Effector CD4-positive, alpha-beta T cell (primary cell): Measurements from ENCODE around the gene RNASEL.
A peak's percentile ranks its signal among the peaks of the same experiment; 100 is the strongest.

ENCODE experiments used
- DNase-seq: peaks from one replicate; pipeline ENCODE4 v3.0.0-alpha.2; 2020

Gene RNASEL

GRCh38 chr1:182620924-182621585 lies 32.0 kb upstream of the RNASEL start:
- DNase-seq: no peak

- no peak for DNase-seq
Measured at GRCh38 chr1:182617734-182618351, 28.8 kb upstream of the RNASEL start.

- DNase-seq: no peak
Measured at GRCh38 chr1:182617014-182617429, 28.0 kb upstream of the RNASEL start.

- peak; percentile 83 for DNase-seq
Measured at GRCh38 chr1:182616130-182617013, 27.3 kb upstream of the RNASEL start.

GRCh38 chr1:182615468-182616129 lies 26.5 kb upstream of the RNASEL start:
- DNase-seq: peak; percentile 31

GRCh38 chr1:182614796-182615454 lies 25.9 kb upstream of the RNASEL start:
- peak; percentile 21 for DNase-seq

GRCh38 chr1:182611787-182612186 lies 22.7 kb upstream of the RNASEL start:
- DNase-seq: no peak

- no peak for DNase-seq
Measured at GRCh38 chr1:182611326-182611725, 22.3 kb upstream of the RNASEL start.

GRCh38 chr1:182610606-182611194 lies 21.6 kb upstream of the RNASEL start:
- DNase-seq: no peak

GRCh38 chr1:182608845-182609610 lies 20.0 kb upstream of the RNASEL start:
- DNase-seq: no peak

GRCh38 chr1:182608236-182608635 lies 19.2 kb upstream of the RNASEL start:
- DNase-seq: no peak

- no peak for DNase-seq
Measured at GRCh38 chr1:182607566-182607965, 18.5 kb upstream of the RNASEL start.

GRCh38 chr1:182604175-182605164 lies 15.4 kb upstream of the RNASEL start, which contains the start of gene RGS16:
Gene RGS16, minus strand, starts transcription at chr1:182604389. Its CDS starts 130 bp downstream, at chr1:182604259.
- DNase-seq: peak; percentile 81

GRCh38 chr1:182603646-182604174 lies 14.7 kb upstream of the RNASEL start:
- no peak for DNase-seq

- no peak for DNase-seq
Measured at GRCh38 chr1:182602935-182603645, 14.0 kb upstream of the RNASEL start.

GRCh38 chr1:182601913-182602312 lies 12.9 kb upstream of the RNASEL start:
- no peak for DNase-seq

GRCh38 chr1:182601416-182601786 lies 12.3 kb upstream of the RNASEL start:
- DNase-seq: peak; percentile 64

- no peak for DNase-seq
Measured at GRCh38 chr1:182600745-182601415, 11.8 kb upstream of the RNASEL start.
